GM18517 (cell line): Measurements from ENCODE around the gene GLTPD2.

Experiments
- ATAC-seq: cut with Tn5 transposase; IDR thresholded peaks from one replicate; pipeline ENCODE4 v1.9.1; 2021; ENCODE audit warnings: mild to moderate bottlenecking, moderate library complexity; ENCODE audit not compliant: unreplicated experiment

The GLTPD2 gene

GRCh38 chr17:4788807-4789700 is at the start of gene GLTPD2:
Gene GLTPD2, plus strand, starts transcription at chr17:4788964. Its CDS starts 48 bp downstream, at chr17:4789012.
- peak; percentile 8 for ATAC-seq

- ATAC-seq: no peak
Measured at GRCh38 chr17:4739122-4740024, 49.4 kb upstream of the GLTPD2 start, which contains the start of the genes CXCL16 and ZMYND15. Gene CXCL16, minus strand, starts transcription at chr17:4739928. Its CDS starts 589 bp downstream, at chr17:4739339. Gene ZMYND15, plus strand, starts transcription at chr17:4739833. Its CDS starts 716 bp downstream, at chr17:4740549.

- ATAC-seq: no peak
Measured at GRCh38 chr17:4740025-4740351, 48.8 kb upstream of the GLTPD2 start.

GRCh38 chr17:4740584-4740983 is 48.2 kb upstream of the GLTPD2 start:
- ATAC-seq: no peak

GRCh38 chr17:4741544-4741943 is 47.2 kb upstream of the GLTPD2 start:
- no peak for ATAC-seq

GRCh38 chr17:4742133-4742532 is 46.6 kb upstream of the GLTPD2 start:
- no peak for ATAC-seq

GRCh38 chr17:4742629-4743028 is 46.1 kb upstream of the GLTPD2 start:
- no peak for ATAC-seq

GRCh38 chr17:4743216-4743615 is 45.5 kb upstream of the GLTPD2 start:
- no peak for ATAC-seq

- ATAC-seq: no peak
Measured at GRCh38 chr17:4743898-4744297, 44.9 kb upstream of the GLTPD2 start.

- no peak for ATAC-seq
Measured at GRCh38 chr17:4744999-4745969, 43.5 kb upstream of the GLTPD2 start.

- no peak for ATAC-seq
Measured at GRCh38 chr17:4747847-4748246, 40.9 kb upstream of the GLTPD2 start.

GRCh38 chr17:4748686-4749085 is 40.1 kb upstream of the GLTPD2 start:
- no peak for ATAC-seq

- no peak for ATAC-seq
Measured at GRCh38 chr17:4750606-4751005, 38.2 kb upstream of the GLTPD2 start.

- ATAC-seq: no peak
Measured at GRCh38 chr17:4751932-4752331, 36.8 kb upstream of the GLTPD2 start.

GRCh38 chr17:4753392-4753791 is 35.4 kb upstream of the GLTPD2 start:
- ATAC-seq: no peak

- no peak for ATAC-seq
Measured at GRCh38 chr17:4759776-4760236, 29.0 kb upstream of the GLTPD2 start.

GRCh38 chr17:4764595-4764994 is 24.2 kb upstream of the GLTPD2 start:
- no peak for ATAC-seq

- ATAC-seq: no peak
Measured at GRCh38 chr17:4766201-4766600, 22.6 kb upstream of the GLTPD2 start.

GRCh38 chr17:4766723-4767122 is 22.0 kb upstream of the GLTPD2 start:
- no peak for ATAC-seq

GRCh38 chr17:4768298-4768697 is 20.5 kb upstream of the GLTPD2 start:
- no peak for ATAC-seq
